GM19328 (cell line): Measurements from ENCODE around the gene CDH18.

Experiments used
- ATAC-seq: cut with Tn5 transposase; IDR thresholded peaks from one replicate; pipeline ENCODE4 v1.9.1; 2021; ENCODE audit warnings: mild to moderate bottlenecking, moderate library complexity; ENCODE audit not compliant: unreplicated experiment

CDH18 gene

GRCh38 chr5:19497229-19497815 lies 490.7 kb downstream of the CDH18 start:
- no peak for ATAC-seq

- no peak for ATAC-seq
Observed at GRCh38 chr5:19496056-19496455, 491.9 kb downstream of the CDH18 start.

- ATAC-seq = no peak
Observed at GRCh38 chr5:19492861-19493260, 495.1 kb downstream of the CDH18 start.

GRCh38 chr5:19488786-19489185 lies 499.2 kb downstream of the CDH18 start:
- ATAC-seq = no peak

GRCh38 chr5:19487480-19487879 lies 500.5 kb downstream of the CDH18 start:
- ATAC-seq = no peak

GRCh38 chr5:19479562-19479961 lies 508.4 kb downstream of the CDH18 start:
- ATAC-seq = no peak

- no peak for ATAC-seq
Observed at GRCh38 chr5:19462019-19462418, 526.0 kb downstream of the CDH18 start.

GRCh38 chr5:19424506-19424905 lies 563.5 kb downstream of the CDH18 start:
- ATAC-seq = no peak
